HG03469 (cell line): Measurements from ENCODE around the gene HBG2.
"Not testable (repeated sequence)": the region's sequence is repeated elsewhere in the genome, so short reads cannot be mapped to it uniquely, and the experiment has no call there.

Source experiments
- ATAC-seq: cut with Tn5 transposase; IDR thresholded peaks from one replicate; pipeline ENCODE4 v1.9.1; 2021; ENCODE audit warnings: mild to moderate bottlenecking, moderate library complexity, moderate number of reproducible peaks; ENCODE audit not compliant: unreplicated experiment

HBG2 gene

DNA sequence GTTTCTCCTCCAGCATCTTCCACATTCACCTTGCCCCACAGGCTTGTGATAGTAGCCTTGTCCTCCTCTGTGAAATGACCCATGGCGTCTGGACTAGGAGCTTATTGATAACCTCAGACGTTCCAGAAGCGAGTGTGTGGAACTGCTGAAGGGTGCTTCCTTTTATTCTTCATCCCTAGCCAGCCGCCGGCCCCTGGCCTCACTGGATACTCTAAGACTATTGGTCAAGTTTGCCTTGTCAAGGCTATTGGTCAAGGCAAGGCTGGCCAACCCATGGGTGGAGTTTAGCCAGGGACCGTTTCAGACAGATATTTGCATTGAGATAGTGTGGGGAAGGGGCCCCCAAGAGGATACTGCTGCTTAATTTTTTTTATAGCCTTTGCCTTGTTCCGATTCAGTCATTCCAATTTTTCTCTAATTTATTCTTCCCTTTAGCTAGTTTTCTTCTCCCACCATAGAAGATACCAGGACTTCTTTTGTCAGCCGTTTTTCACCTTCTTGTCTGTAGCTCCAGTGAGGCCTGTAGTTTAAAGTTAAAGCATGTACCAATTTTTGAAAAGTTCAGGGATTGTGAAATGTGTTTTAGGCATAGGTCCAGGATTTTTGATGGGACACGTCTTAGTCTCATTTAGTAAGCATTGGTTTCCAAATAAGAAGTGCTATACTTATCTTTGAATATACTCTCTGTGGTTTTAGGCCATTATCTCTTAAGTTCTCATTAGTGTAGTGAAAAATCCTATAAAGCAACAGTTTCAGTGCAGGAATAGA lies at the start of gene HBG2:
TSS of gene HBG2 (minus strand) at position 136 of the 768 bp plus-strand sequence. CDS start at position 83, 53 bp downstream.
- ATAC-seq, result not testable (repeated sequence)

DNA sequence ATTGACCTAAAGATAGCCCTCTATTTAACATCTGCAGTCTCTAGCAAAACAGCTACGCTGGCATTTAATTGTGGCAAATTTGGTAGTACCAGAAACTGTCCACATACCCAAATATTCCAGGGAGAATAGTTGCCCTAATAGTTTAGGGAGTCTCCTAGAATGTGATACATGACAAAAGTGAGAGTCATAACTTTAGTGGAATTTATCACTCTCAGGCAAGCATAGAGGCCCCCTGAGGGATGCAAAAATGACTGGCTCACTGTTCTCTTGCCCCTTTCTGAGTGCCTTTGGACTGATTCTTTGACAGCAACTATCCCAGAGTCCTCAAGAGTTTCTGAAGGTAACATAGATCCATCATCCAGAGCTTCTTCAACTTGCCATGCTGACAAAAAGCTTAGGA lies 49.5 kb upstream of the HBG2 start:
- no peak for ATAC-seq

DNA sequence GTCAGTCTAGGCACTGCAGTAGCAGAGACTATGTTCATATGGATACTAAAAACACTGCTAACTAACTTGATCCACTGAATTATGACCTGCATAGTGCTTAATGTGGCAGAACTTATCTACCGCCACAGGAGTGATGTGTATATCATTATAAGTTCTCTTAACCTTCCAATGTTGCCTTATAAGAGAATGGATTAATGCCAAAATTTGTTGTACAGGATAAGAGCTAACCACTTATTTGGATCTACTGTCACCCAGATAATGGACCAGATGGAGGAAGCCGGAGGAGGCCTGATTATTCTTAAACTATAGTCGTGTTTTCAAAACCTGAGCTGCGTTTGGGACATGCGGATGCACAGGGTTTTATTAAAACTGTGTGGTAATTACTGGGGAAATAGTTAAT lies 49.0 kb upstream of the HBG2 start:
- ATAC-seq, result no peak

DNA sequence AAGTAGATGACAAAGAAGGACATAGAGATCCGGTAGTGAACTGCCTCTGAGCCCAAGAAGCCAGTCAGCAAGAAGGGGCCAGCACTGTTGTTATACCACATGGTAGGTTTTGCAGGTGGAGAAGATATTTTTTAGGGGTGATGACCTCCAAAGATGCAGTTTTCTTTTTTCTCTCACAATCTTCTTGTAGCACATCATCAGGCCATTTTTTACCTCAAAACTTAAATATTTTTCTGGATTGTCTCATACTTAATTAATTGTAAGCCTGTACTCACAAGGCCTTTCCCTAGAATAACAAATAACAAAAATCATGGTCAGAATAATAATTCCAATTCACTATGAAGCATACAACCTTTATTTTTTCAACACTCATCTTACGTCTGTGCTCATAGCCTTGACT lies 47.3 kb upstream of the HBG2 start, which contains the start of gene OR51B4:
TSS of gene OR51B4 (minus strand) at position 101 of the 400 bp plus-strand sequence. CDS start at position 101, 0 bp downstream.
- ATAC-seq, result no peak

DNA sequence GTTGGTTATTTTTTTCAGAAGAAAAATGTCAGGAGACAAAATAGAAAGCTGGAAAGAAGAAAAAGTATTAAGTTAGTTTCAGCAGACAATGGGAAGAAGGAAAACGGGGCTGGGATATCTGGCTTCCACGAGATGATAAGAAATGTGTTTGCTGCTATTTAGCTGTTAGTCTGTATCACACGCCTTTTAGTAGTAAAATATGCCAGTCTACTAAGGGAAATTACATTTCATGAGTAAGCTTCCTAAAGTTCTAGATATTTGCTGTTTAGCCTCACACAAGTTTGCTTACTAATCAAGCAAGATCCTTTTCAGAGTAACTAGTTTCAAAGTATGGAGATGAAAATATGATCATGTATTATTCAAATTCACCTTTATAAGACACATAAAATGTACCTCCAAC lies 45.7 kb upstream of the HBG2 start:
- no peak for ATAC-seq

DNA sequence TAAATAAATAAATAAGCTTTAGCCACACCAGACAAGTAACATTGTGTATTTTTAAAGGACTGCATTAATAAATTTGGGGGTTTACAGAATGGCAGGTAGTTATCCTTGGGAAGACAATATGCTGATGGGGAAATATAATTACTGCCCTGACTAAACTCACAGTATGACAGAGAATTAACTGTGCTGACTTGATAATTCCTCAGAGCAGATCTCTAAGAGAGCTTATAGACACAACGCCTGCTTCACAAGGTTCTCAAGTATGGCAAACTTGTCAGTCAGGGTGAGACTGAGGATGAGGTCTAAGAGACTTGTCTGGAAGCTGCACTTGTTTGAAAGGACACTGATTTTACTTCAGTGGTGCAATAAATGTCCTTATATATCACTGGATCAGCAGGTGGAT lies 43.9 kb upstream of the HBG2 start:
- ATAC-seq, result no peak

DNA sequence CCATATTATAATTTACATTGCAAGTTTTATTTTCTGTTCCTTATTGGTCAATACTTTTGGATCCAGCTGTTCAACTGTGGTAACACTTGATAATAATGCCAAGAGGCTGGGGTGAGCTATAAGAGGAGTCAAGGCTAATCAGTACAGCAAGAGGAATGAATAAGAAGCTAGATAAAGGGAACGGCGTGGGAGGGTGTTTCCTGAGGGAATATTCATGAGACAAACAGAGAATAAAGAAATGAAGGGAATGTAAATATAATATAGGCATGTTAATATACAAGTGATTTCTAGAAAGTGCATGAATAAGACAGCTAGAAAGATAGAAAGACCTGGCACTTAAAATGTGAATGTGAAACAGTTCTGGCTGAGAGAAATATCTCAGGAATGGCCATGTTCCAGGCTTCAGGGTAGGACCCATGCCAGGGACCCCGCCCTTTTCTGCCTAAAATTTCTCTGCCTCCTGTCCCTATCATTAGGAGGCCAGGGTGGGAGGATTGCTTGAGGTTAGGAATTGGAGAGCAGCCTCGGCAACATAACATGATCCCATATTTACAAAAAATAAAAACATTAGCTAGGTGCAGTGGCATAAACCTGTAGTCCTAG lies 43.2 kb upstream of the HBG2 start:
- no peak for ATAC-seq

DNA sequence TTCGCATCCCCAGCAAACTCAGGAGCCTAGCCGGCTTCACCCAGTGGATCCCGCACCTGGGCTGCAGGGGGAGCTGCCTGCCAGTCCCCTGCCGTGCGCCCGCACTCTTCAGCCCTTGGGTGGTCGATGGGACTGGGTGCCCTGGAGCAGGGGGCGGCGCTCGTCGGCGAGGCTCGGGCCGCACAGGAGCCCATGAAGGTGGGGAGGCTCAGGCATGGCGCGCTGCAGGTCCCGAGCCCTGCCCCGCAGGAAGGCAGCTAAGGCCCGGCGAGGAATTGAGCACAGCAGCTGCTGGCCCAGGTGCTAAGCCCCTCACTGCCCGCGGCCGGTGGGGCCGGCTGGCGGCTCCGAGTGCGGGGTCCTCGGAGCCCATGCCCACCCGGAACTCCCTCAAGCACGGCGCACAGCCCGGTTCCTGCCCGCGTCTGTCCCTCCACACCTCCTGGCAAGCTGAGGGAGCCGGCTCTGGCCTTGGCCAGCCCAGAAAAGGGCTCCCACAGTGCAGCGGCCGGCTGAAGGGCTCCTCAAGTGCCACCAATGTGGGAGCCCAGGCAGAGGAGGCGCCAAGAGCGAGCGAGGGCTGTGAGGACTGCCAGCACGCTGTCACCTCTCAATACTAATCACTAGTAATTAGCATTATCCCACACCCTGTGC lies 39.9 kb upstream of the HBG2 start:
- not testable (repeated sequence) for ATAC-seq

DNA sequence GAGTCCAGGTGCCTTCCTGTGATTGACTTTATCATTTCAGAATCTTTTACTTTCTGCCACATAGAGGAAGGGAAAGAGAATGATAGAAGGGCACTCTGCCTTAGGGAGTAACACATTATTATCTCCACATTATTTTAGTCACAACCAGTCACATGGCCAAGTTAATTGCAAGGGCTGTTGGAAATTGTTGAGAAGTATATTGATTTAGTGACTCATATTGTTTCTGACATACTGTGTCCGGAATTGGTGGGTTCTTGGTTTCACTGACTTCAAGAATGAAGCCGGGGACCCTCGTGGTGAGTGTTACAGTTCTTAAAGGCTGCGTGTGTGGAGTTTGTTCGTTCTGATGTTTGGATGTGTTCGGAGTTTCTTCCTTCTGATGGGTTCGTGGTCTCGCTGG lies 38.4 kb upstream of the HBG2 start:
- ATAC-seq, result no peak

DNA sequence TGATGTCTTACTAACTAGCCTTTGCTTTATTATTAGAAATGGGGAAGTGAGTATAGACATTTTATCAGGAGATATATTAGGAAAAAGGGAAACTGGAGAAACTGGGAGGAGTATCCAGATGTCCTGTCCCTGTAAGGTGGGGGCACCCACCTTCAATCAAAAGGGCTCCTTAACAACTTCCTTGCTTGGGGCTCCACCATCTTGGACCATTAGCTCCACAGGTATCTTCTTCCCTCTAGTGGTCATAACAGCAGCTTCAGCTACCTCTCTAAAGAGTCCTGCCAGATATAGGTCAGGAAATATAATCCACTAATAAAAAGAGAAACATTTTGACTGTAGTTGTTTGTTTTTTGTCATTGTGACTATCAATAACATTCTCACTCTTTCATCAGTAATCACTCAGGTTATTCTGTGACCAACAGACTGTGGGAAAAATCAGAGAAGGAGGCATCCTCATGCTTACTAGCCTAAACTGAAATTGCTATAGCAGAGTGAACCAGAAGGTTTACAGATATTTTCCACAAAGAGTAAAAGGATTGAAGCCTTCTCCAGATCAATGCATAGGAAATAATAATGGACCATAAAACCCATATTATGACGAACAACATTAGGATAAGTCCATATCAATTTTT lies 36.7 kb upstream of the HBG2 start:
- ATAC-seq, result peak; percentile 91

DNA sequence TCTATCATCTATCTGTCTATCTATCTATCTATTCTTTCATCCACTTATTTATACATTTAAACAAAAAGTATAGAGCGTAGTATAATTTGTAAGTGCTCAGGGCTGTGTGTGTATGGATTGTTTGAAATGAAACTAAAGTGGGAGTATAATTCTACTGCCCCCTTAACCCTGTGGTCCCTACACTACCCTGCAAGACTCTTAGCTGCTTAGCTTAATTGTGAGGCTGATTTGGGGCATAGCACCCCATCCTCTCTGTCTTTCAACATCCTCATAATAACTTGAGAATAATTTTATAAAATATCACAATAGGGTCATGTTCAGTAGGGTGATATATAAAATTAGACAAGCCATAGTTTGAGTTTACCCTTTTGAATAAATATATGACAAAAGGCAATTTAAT lies 35.5 kb upstream of the HBG2 start:
- no peak for ATAC-seq

DNA sequence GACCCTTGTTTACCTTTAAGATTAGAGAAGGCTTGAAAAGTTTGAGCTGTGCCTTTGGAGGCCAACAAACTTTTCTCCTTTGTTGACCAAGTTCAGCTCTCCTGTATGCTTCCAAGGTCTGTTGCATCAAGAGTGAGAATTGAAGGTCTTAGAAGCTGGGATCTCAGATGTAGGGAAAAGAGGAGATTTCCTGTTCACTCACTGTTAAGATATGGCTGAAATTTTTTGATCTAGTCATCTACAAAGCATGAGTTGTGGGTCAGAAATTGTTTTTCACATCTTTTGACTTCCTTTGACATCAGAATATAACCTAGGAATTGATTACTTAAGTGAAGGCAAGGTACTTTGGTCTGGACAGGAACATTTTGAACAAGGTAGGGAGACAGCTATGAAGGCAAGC lies 35.1 kb upstream of the HBG2 start:
- ATAC-seq, result no peak

DNA sequence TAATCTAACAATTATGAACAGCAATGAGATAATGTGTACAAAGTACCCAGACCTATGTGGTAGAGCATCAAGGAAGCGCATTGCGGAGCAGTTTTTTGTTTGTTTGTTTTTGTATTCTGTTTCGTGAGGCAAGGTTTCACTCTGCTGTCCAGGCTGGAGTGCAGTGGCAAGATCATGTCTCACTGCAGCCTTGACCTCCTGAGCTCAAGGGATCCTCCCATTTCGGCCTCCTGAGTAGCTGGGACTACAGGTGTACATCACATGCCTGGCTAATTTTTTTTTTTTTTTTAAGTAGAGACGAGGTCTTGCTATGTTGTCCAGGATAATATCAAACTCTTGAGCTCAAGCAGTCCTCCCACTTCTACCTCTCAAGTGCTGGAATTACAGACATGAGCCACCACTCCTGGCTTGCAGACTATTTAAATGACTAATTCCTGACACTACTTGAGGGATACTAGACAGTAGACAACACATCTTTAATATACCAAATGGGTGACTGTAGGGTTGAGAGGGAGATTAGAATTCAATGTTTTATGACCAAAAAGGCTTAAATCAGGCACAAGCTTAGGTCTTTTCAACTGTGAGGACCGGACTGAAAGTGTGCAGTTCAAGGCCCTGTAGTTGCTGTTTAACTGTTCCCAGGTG lies 34.4 kb upstream of the HBG2 start:
- ATAC-seq, result no peak

DNA sequence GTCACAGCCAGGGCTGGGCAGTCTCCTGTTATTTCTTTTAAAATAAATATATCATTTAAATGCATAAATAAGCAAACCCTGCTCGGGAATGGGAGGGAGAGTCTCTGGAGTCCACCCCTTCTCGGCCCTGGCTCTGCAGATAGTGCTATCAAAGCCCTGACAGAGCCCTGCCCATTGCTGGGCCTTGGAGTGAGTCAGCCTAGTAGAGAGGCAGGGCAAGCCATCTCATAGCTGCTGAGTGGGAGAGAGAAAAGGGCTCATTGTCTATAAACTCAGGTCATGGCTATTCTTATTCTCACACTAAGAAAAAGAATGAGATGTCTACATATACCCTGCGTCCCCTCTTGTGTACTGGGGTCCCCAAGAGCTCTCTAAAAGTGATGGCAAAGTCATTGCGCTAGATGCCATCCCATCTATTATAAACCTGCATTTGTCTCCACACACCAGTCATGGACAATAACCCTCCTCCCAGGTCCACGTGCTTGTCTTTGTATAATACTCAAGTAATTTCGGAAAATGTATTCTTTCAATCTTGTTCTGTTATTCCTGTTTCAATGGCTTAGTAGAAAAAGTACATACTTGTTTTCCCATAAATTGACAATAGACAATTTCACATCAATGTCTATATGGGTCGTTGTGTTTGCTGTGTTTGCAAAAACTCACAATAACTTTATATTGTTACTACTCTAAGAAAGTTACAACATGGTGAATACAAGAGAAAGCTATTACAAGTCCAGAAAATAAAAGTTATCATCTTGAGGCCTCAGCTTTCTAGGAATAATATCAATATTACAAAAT lies 33.7 kb upstream of the HBG2 start:
- no peak for ATAC-seq

DNA sequence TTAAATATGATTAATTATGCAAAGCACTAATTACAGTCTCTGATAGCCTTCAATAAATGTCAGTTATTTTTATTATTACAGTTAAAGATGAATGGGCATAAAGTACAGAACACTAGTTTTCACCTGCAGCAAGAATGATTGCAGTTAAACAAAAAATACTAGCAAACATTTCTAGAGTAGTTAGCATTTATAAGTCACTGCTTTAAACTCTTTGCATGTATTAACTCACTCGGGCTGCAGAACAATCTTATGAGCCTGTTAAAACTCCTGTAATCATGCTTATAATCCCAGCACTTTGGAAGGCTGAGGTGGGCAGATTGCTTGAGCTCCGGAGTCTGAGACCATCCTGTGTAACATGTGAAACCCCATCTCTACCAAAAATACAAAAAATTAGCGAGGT lies 32.3 kb upstream of the HBG2 start:
- ATAC-seq, result no peak

DNA sequence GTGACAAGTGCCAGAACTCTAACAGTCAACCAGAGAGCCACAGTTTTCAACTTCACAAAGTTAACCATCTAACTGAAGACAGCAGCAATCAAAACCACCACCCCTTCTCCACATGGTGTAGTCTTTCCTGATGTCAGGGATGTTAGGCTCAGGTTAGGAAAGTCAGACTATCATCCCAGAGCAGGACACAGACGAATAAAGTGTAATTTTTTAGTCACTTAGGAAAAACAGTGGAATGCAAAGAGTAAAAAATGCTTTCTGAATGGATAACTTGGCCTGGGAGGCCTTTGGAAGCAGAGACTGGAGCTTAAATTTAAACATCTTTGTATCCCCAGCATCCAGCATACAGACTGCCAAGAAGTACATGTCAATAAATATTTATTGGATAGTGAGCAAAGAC lies 31.8 kb upstream of the HBG2 start:
- no peak for ATAC-seq

DNA sequence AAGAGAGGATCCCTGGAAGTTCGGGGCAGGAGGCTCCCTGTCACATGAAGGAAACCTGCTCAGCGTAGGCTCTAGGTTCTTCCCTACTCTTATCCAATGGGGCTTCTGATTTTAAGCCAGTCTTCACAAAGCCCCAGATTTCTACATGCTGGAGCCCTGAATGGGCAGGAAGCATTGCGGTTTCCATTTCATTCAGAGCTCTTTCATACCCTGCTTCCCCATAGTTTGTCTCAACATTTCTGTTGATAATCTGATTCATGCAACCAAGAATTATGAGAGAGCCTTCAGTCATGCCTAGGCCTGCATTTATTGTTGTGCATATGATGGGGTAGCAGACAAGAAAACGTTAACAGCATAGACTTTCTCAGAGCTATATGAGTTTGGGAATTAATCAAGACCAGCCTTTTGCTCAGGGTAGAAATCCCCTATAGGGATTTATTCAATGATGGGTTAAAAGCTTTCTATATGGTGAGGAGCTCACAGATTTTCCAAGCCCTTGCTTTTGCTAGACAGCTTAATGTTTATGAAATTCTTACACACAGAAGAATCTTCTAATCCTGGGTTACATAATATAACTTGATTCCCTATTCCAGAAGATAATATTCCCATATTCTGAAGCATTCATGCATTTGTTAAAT lies 31.2 kb upstream of the HBG2 start:
- ATAC-seq, result no peak

DNA sequence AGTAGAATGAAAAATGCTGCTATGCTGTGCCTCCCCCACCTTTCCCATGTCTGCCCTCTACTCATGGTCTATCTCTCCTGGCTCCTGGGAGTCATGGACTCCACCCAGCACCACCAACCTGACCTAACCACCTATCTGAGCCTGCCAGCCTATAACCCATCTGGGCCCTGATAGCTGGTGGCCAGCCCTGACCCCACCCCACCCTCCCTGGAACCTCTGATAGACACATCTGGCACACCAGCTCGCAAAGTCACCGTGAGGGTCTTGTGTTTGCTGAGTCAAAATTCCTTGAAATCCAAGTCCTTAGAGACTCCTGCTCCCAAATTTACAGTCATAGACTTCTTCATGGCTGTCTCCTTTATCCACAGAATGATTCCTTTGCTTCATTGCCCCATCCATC lies 30.1 kb upstream of the HBG2 start:
- no peak for ATAC-seq

DNA sequence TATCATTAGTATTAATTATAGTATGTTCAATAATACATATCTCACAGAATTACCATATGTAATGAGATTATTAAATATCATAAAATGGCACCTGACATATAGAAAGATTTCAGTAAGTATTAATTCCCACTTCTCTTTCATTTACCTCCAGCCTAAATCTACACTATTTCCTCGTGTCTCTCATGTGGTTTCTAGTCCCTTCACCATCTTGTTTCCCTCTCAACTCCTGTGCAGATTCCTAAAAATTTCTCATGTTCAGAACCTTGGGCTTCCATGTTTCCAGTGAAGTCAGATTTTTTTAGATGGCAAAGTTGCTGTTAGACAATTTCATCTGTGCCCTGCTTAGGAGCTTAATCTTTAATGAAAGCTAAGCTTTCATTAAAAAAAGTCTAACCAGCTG lies 29.3 kb upstream of the HBG2 start:
- ATAC-seq, result no peak

DNA sequence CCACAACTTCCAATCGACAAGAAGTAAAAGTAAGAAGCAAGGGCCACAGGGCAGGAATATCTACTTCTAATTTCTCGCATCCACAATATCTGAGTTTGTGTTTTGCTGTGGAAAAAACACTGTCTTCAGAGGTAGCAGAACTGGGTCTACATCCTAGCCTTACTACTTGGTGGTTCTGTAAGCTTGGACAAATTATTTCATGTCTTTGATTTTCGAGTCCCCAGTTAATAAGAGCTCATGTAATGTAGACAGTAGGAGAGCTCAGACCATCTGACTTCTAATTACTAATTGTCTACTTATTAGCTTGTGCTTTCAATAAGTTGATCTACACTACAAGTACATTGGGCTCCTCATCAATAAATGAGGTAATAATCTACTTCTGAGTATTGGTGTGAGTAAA lies 28.5 kb upstream of the HBG2 start:
- no peak for ATAC-seq
